Measurements from ENCODE around the gene PTTG1IP. TPM values are rescaled to one million over a fixed set of nuclear protein-coding genes. Genes with fewer than 3 reads are reported as not detected.
A peak's percentile ranks its signal among the peaks of the same experiment; 100 is the strongest.

The PTTG1IP gene
- total and polyA plus RNA-seq, 2 of the 13 experiments (the other 11 are each of a cell fraction or from before 2014, with no cell fraction given), result 161 to 700 TPM

GRCh38 chr21:44873356-44874239 is at the start of gene PTTG1IP (continued):
- no peak for TF ChIP-seq RNF219 (CRISPR knock-in tag; IDR thresholded peaks at IDR 0.05)
- TF ChIP-seq RNF2 (conservative IDR thresholded peaks at IDR 0.05; ENCODE audit: low read depth), result no peak
- no peak for TF ChIP-seq SRSF9 (IDR thresholded peaks at IDR 0.05; ENCODE audit: borderline replicate concordance, insufficient read depth, low read depth, low read length, poor library complexity, severe bottlenecking)
- no peak for TF ChIP-seq AKNA (CRISPR knock-in tag; IDR thresholded peaks at IDR 0.05; ENCODE audit: borderline replicate concordance)
- TF ChIP-seq ZNF337 (CRISPR knock-in tag; IDR thresholded peaks at IDR 0.05; ENCODE audit: borderline replicate concordance, low read depth), result no peak
- no peak for TF ChIP-seq AHDC1 (CRISPR knock-in tag; IDR thresholded peaks at IDR 0.05; ENCODE audit: borderline replicate concordance)
- no peak for TF ChIP-seq HOMEZ (CRISPR knock-in tag; IDR thresholded peaks at IDR 0.05; ENCODE audit: low read depth)
- TF ChIP-seq ZNF451 (CRISPR knock-in tag; IDR thresholded peaks at IDR 0.05), result peak; percentile 83
- TF ChIP-seq ZBTB8A (CRISPR knock-in tag; IDR thresholded peaks at IDR 0.05; ENCODE audit: borderline replicate concordance, low read depth), result no peak
- no peak for TF ChIP-seq NR3C1 (CRISPR knock-in tag; IDR thresholded peaks at IDR 0.05)
- TF ChIP-seq MAFK (conservative IDR thresholded peaks at IDR 0.05 in 1 of 2, IDR thresholded peaks at IDR 0.05 in 1 of 2; ENCODE audit: low read length in 2 of 2), result no peak

All from HepG2 (cell line).